AG10803 (cell line): ENCODE data around the gene FBXL17.

Experiments
- DNase-seq: peaks from one replicate; pipeline ENCODE4 v3.0.0; 2010; ENCODE audit warnings: low read depth
- H3K4me3 ChIP-seq: 2 replicates; pipeline ENCODE4 v1.5.1; 2011; ENCODE audit warnings: mild to moderate bottlenecking, low read length, control low read depth
- TF ChIP-seq, protein P1 (sequence below): conservative IDR thresholded peaks from 2 replicates; pipeline ENCODE4 v1.5.1; 2011; ENCODE audit warnings: mild to moderate bottlenecking, low read length, control low read depth, inconsistent platforms

The FBXL17 gene

DNA sequence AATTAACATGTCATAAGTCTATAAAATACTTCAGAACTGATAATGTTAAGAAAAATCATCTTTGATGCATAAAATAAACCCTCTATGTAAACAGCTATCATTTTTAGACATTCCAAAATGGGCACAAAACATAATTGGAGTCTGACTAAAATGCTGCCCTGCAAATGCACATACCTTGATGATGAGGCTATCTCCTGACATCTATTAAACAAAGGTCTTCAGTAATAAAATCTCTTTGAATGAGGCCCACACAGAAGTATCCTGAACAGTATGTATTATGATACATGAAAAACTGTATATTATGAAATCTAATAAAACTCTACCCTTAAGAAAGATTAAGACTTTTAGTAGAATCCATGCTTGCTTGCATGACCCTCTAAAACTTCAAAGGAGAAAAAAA is 66.1 kb downstream of the FBXL17 start:
- peak; percentile 3 for DNase-seq
- TF ChIP-seq, protein P1, sequence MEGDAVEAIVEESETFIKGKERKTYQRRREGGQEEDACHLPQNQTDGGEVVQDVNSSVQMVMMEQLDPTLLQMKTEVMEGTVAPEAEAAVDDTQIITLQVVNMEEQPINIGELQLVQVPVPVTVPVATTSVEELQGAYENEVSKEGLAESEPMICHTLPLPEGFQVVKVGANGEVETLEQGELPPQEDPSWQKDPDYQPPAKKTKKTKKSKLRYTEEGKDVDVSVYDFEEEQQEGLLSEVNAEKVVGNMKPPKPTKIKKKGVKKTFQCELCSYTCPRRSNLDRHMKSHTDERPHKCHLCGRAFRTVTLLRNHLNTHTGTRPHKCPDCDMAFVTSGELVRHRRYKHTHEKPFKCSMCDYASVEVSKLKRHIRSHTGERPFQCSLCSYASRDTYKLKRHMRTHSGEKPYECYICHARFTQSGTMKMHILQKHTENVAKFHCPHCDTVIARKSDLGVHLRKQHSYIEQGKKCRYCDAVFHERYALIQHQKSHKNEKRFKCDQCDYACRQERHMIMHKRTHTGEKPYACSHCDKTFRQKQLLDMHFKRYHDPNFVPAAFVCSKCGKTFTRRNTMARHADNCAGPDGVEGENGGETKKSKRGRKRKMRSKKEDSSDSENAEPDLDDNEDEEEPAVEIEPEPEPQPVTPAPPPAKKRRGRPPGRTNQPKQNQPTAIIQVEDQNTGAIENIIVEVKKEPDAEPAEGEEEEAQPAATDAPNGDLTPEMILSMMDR: no peak
- H3K4me3 ChIP-seq: no peak overlapping the region

- no peak overlapping the region for H3K4me3 ChIP-seq
- TF ChIP-seq, protein P1: no peak
- peak; percentile 17 for DNase-seq
Measured at GRCh38 chr5:108312258-108312657, 69.6 kb downstream of the FBXL17 start.

DNA sequence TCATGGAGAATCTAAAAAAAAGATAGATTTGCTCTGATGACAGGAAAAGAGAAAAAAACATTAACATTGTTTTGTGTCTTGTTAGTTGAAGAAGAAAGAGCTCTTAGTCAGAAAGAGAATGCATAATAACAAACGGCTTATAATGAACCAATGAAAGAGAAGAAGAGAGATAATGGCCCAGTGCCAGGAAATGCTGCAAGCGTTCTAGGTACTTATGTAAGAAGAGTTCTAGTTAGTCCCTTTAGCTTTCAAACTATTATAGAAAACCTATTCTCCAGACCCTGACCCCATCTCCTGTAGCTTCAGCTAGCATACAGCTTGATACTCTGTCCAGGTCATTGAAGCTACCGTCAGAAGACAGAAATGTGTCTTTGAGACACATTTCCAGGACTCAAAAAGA is 70.2 kb downstream of the FBXL17 start:
- no peak overlapping the region for H3K4me3 ChIP-seq
- no peak for DNase-seq
- TF ChIP-seq, protein P1: no peak

DNA sequence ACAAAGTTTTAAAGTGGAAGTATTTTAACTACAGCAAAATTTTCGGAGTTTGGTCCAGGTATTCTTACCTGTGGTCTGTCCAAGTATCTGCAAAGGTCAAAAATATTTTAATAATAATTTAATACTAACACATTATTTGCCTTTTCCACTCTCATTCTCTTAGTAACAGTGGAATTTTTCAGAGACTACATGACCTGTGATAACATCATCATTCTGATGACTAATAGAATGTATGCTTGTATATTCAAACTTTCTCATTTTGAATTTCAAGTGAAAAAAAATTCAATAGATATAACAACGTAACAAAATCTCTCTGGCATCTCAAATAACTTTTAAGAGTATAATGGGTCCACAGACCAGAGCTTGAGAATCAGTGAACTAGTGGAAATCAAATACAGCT is 78.3 kb downstream of the FBXL17 start:
- TF ChIP-seq, protein P1: no peak
- no peak for DNase-seq

GRCh38 chr5:108303086-108303485 is 78.8 kb downstream of the FBXL17 start:
- TF ChIP-seq, protein P1: no peak
- no peak overlapping the region for H3K4me3 ChIP-seq
- no peak for DNase-seq

More for the DNA sequence above, 78.3 kb downstream of the FBXL17 start:
- no peak overlapping the region for H3K4me3 ChIP-seq

DNA sequence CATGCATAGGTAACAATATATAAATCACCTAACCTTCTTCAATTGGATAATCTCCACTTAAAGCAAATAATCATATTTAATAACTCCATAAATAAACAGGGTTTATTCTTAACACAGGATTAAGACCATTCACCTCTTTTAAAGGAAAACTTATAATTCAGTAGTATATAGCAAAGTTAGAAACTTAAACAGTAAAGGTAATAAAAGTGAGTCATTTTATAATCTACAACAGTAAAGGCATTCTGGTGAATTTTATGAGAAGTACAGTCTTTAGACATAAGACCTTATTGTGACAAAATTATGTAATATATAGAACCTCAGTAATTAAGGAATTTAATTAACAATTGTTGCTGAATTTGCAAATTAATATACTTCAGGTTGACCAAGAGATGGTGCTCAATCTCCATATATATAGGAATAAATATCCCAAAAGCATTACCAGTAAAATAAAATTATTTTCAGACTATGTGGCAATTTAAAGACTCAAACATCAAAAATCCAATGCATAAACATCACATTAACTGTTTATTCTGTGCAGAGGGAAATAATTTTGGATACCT is 84.8 kb downstream of the FBXL17 start:
- TF ChIP-seq, protein P1: no peak
- no peak for DNase-seq

DNA sequence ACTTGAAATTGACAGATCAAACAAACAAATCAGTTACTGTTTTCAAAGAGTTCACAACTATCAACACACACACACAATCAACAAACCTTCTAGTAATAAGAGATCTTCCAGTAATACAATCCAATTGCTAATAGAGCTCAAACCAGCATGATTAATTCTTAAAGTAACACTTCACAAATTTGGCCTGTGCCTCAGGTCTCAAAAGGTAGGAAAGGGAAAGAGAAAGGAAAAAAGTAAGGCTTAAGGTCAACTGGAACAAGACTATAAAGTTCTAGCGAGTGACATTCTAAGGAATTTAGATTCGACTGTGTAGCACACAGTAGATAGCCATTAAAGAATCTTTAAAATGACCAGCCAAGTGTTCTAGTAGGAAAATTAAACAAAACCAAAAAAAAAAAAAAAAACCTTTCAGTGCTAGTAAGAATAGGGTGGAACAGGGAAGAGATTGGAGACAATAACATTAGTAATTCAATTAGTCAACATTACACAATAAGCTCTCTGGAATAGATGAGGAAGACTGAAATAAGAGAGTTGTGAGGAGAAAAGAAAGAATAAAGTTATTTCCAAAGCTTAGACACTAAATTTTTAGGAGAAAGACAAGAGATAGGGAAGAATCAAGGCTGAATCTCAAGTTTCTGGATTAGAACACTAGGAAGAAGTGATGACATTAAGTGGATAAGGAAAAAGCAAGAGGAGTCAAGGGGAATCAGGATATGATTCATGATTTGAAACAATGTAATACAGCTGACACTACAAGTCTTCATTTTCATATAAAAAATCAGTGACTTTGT is 86.1 kb downstream of the FBXL17 start:
- H3K4me3 ChIP-seq: no peak overlapping the region
- TF ChIP-seq, protein P1: no peak

More for the DNA sequence above, 84.8 kb downstream of the FBXL17 start:
- no peak overlapping the region for H3K4me3 ChIP-seq

More for the DNA sequence above, 86.1 kb downstream of the FBXL17 start:
- DNase-seq: peak; percentile 8
